B cell (primary cell): ENCODE data around the gene MAP3K7CL. TPM values are rescaled to one million over a fixed set of nuclear protein-coding genes. Genes with fewer than 3 reads are reported as not detected.

ENCODE experiments used
- ATAC-seq: fragments of 200-7000 bp; cut with Tn5 transposase; one replicate; pipeline ENCODE4 v1.10.0; 2021; ENCODE audit warnings: low read depth, mild to moderate bottlenecking, moderate number of reproducible peaks, moderate library complexity
- CTCF ChIA-PET: fragments of 350-600 bp; sonication (Branson Sonifier 250); formaldehyde crosslinking; loops from one replicate; lab custom pipeline; 2021; ENCODE audit warnings: antibody characterized with exemption, inconsistent platforms; lab: Charles Lee
- POLR2A ChIA-PET: fragments of 350-600 bp; sonication (Branson Sonifier 250); formaldehyde crosslinking; loops from one replicate; lab custom pipeline; 2021; ENCODE audit warnings: antibody characterized with exemption; lab: Charles Lee
- DNase-seq: peaks from one replicate; pipeline ENCODE4 v3.0.0; 2013
- H2AFZ ChIP-seq: 2 replicates; pipeline ENCODE4 v1.6.1; 2012; ENCODE audit warnings: mild to moderate bottlenecking, low read depth, low read length; ENCODE audit not compliant: insufficient read depth, poor library complexity, severe bottlenecking
- H3K27ac ChIP-seq, 2 donors: 1 replicate in 1 of 2; 2 replicates in 1 of 2; pipeline ENCODE4 v1.5.1; 2012 to 2013; ENCODE audit warnings: low read length in 2 of 2, mild to moderate bottlenecking in 2 of 2, moderate library complexity in 1 of 2
- H3K27me3 ChIP-seq, 4 experiments: fragments of 200-600 bp in 1 of 4; sonication (generic) in 1 of 4; replicated peaks in 1 of 4; 1 replicate in 2 of 4; 2 replicates in 2 of 4; pipeline versions ENCODE4 v1.6.1 to v1.7.0; 2013 to 2016; ENCODE audit warnings: low read length in 3 of 4, mild to moderate bottlenecking in 2 of 4, mixed read lengths in 1 of 4, moderate library complexity in 1 of 4; ENCODE audit not compliant: insufficient read depth in 4 of 4, control insufficient read depth in 3 of 4; ENCODE audit errors: control extremely low read depth in 1 of 4
- H3K36me3 ChIP-seq, 2 experiments: replicated peaks in 1 of 2; 1 replicate in 1 of 2; 2 replicates in 1 of 2; pipeline versions ENCODE4 v1.6.1 to v1.7.1; 2013; ENCODE audit warnings: low read length in 1 of 2; ENCODE audit not compliant: insufficient read depth in 2 of 2, control insufficient read depth in 1 of 2; ENCODE audit errors: control extremely low read depth in 1 of 2, extremely low read depth in 1 of 2
- H3K4me1 ChIP-seq, 2 donors: fragments of 200-600 bp in 1 of 2; sonication (generic) in 1 of 2; 1 replicate in 1 of 2; 2 replicates in 1 of 2; pipeline versions ENCODE4 v1.5.1 to v1.6.1; 2013 to 2017; ENCODE audit warnings: low read length in 2 of 2; ENCODE audit not compliant: control insufficient read depth in 2 of 2, insufficient read depth in 2 of 2
- H3K4me2 ChIP-seq: replicated peaks from 2 replicates; pipeline ENCODE3; 2012; ENCODE audit warnings: mild to moderate bottlenecking, low read depth, low read length; ENCODE audit not compliant: poor library complexity, severe bottlenecking
- H3K4me3 ChIP-seq, 5 experiments: fragments of 200-600 bp in 1 of 5; sonication (generic) in 1 of 5; 1 replicate in 3 of 5; 2 replicates in 2 of 5; pipeline versions ENCODE4 v1.5.1 to v1.7.0; 2011 to 2016; ENCODE audit warnings: low read length in 4 of 5, mild to moderate bottlenecking in 4 of 5, low read depth in 2 of 5, control low read depth in 1 of 5, moderate library complexity in 1 of 5; ENCODE audit not compliant: insufficient read depth in 1 of 5; ENCODE audit errors: control extremely low read depth in 1 of 5, extremely low read depth in 1 of 5
- H3K79me2 ChIP-seq: fragments of 200-600 bp; sonication (generic); one replicate; pipeline ENCODE4 v1.6.0; 2016; ENCODE audit warnings: low read length; ENCODE audit not compliant: control insufficient read depth, insufficient read depth
- H3K9ac ChIP-seq: fragments of 200-600 bp; sonication (generic); 2 replicates; pipeline ENCODE4 v1.6.1; 2017; ENCODE audit warnings: mild to moderate bottlenecking, low read length, moderate library complexity
- H3K9me3 ChIP-seq, 3 donors: one replicate each; pipeline versions ENCODE4 v1.6.1 to v1.7.1; 2013; ENCODE audit warnings: low read length in 2 of 3; ENCODE audit not compliant: control insufficient read depth in 2 of 3, insufficient read depth in 1 of 3; ENCODE audit errors: control extremely low read depth in 1 of 3
- H4K20me1 ChIP-seq: 2 replicates; pipeline ENCODE4 v1.6.0; 2012; ENCODE audit warnings: mild to moderate bottlenecking, low read length; ENCODE audit not compliant: insufficient read depth, control insufficient read depth, poor library complexity, severe bottlenecking
- H3K27ac Mint-ChIP-seq: one replicate; pipeline ENCODE4 v1.8.0; 2021; ENCODE audit warnings: mixed read lengths
- H3K27me3 Mint-ChIP-seq: one replicate; pipeline ENCODE4 v1.8.0; 2021; ENCODE audit warnings: mixed read lengths
- H3K4me1 Mint-ChIP-seq: one replicate; pipeline ENCODE4 v1.8.0; 2021; ENCODE audit warnings: mixed read lengths
- H3K4me3 Mint-ChIP-seq: one replicate; pipeline ENCODE4 v1.8.0; 2021; ENCODE audit warnings: mixed read lengths
- H3K9me3 Mint-ChIP-seq: one replicate; pipeline ENCODE4 v1.8.0; 2022; ENCODE audit warnings: mixed read lengths; ENCODE audit not compliant: insufficient read depth
- EZH2 ChIP-seq: IDR thresholded peaks from 2 replicates; pipeline ENCODE4 v1.6.1; 2012; ENCODE audit warnings: borderline replicate concordance, low read depth, mild to moderate bottlenecking, moderate library complexity, low read length; ENCODE audit not compliant: insufficient read depth, poor library complexity, severe bottlenecking
- WGBS: methylation state at CpG from one replicate; pipeline ENCODE4 v1.1.5; 2013; ENCODE audit warnings: missing lambda C conversion rate; ENCODE audit not compliant: insufficient coverage; 5-methylcytosine and 5-hydroxymethylcytosine counted together
- intact Hi-C: fragments of 100-400 bp; cut with micrococcal nuclease; formaldehyde crosslinking; loops from one replicate; pipeline ENCODE4 v1.10.0; 2022
- polyA plus RNA-seq: library from polyadenylated mRNA; depleted of rRNA; stranded (reverse); fragments of >200 nt; gene quantifications from 2 replicates; pipeline ENCODE4 v1.2.3, GENCODE V29; 2012
- total RNA-seq, 2 donors: library from RNA; stranded (reverse); fragments of 120-200 nt in 1 of 2; gene quantifications; 1 replicate in 1 of 2; 2 replicates in 1 of 2; pipeline versions ENCODE4 v1.2.3 to v1.2.4, GENCODE V29; 2013 to 2022
- TF ChIP-seq, protein P1 (sequence below): fragments of 200-600 bp; IDR thresholded peaks from one replicate; pipeline ENCODE4 v1.8.0; 2022; ENCODE audit warnings: antibody characterized with exemption, mild to moderate bottlenecking

The MAP3K7CL gene
- total and polyA plus RNA-seq, 2 donors (not counting 1 experiment from before 2014, with no cell fraction given), result 8.9 to 11.9 TPM

DNA sequence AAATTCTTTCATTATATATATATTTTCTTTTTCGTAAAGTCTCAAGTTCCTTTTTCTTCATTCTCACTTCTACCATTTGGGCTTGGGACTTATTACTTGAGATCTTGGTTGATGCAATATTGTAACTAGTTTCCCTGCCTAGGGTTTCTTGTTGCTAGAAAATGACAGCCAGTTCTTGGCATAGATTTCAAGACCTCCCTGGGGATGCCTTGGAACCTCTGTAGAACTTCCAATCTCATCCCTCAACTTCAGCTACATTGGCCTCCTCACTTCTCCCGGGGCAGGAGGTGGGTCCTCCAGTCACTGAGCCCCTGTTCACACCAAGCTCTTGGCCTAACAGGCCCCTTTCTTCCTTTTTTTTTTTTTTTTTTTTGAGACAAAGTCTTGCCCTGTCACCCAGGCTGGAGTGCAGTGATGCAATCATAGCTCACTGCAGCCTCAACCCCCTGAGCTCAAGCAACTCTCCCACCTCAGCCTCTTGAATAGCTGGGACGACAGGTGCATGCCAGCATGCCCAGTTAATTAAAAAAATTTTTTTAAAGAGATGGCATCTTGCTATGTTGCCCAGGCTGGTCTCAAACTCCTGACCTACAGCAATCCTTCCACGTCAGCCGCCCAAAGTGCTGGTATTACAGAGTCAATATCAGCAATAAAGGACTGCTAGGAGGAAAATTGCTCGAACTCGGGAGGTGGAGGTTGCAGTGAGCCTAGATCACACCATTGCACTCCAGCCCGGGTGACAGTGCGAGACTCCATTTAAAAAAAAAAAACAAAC is 33.1 kb downstream of the MAP3K7CL start:
- no peak for ATAC-seq
- CTCF ChIA-PET, result interaction anchor here (0.6 to 3.1 kb wide), 18 partner anchors 10 to 596 kb away, joined by 3 to 25 read pairs (median 4); no protein-coding TSS in a partner anchor
- H3K9me3 ChIP-seq, result no peaks in the 10 kb centered on the region
- no peak overlapping the region for H2AFZ ChIP-seq
- Mint-ChIP-seq H3K27me3 (no peaks in the 10 kb centered on the region), H3K4me3 (no peak overlapping the region), H3K27ac (no peak overlapping the region), H3K9me3 (no peaks in the 10 kb centered on the region), H3K4me1 (no peaks in the 10 kb centered on the region)
- H3K4me1 ChIP-seq, result no peaks in the 10 kb centered on the region
- POLR2A ChIA-PET, result interaction anchor here (0.7 to 1.0 kb wide), 2 partner anchors 10 to 33 kb away, joined by 8 to 9 read pairs; no protein-coding TSS in a partner anchor
- intact Hi-C loops, result loop anchor here (1.0 to 2.0 kb wide), 2 partner anchors 73 to 209 kb away; no protein-coding TSS in a partner anchor
- no peak overlapping the region for H3K4me2 ChIP-seq
- 100% methylated on average over 4 of the region's 9 CpGs for WGBS
- TF ChIP-seq, protein P1, sequence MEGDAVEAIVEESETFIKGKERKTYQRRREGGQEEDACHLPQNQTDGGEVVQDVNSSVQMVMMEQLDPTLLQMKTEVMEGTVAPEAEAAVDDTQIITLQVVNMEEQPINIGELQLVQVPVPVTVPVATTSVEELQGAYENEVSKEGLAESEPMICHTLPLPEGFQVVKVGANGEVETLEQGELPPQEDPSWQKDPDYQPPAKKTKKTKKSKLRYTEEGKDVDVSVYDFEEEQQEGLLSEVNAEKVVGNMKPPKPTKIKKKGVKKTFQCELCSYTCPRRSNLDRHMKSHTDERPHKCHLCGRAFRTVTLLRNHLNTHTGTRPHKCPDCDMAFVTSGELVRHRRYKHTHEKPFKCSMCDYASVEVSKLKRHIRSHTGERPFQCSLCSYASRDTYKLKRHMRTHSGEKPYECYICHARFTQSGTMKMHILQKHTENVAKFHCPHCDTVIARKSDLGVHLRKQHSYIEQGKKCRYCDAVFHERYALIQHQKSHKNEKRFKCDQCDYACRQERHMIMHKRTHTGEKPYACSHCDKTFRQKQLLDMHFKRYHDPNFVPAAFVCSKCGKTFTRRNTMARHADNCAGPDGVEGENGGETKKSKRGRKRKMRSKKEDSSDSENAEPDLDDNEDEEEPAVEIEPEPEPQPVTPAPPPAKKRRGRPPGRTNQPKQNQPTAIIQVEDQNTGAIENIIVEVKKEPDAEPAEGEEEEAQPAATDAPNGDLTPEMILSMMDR, result no peak
- no peak for TF ChIP-seq EZH2
- no peaks in the 10 kb centered on the region for H4K20me1 ChIP-seq
- H3K36me3 ChIP-seq, result peaks cover 0 to 6% of the 10 kb centered on the region in 2 experiments
- H3K4me3 ChIP-seq, result no peak overlapping the region
- H3K27ac ChIP-seq, result no peak overlapping the region
- no peaks in the 10 kb centered on the region for H3K79me2 ChIP-seq
- no peaks in the 10 kb centered on the region for H3K27me3 ChIP-seq
- no peak overlapping the region for H3K9ac ChIP-seq
- no peak for DNase-seq
